Gastroesophageal sphincter (tissue), 3 donors: Measurements from ENCODE around the gene SMG1.
"Not testable (repeated sequence)": the region's sequence is repeated elsewhere in the genome, so short reads cannot be mapped to it uniquely, and the experiment has no call there.

Source experiments
- CTCF ChIP-seq, 4 experiments: fragments of 200-600 bp in 2 of 4; fragments of 450-650 bp in 2 of 4; sonication (generic) in 1 of 4; IDR thresholded peaks; one replicate each; pipeline ENCODE4 v1.5.1; 2017 to 2019; ENCODE audit warnings: antibody characterized with exemption in 4 of 4, mild to moderate bottlenecking in 2 of 4, moderate library complexity in 2 of 4
- POLR2A ChIP-seq, 2 donors: fragments of 450-650 bp; IDR thresholded peaks; one replicate each; pipeline ENCODE4 v1.6.1; 2017; ENCODE audit warnings: antibody characterized with exemption in 2 of 2, mild to moderate bottlenecking in 2 of 2, moderate library complexity in 1 of 2

- not testable (repeated sequence) for TF ChIP-seq POLR2A, CTCF (IDR thresholded peaks at IDR 0.05)
These were observed 145.0 kb downstream of the SMG1 start for GRCh38 chr16:18781232-18781631.
